Left lung (tissue), 10 donors: ENCODE results near the gene FASTK. TPM values are rescaled to one million over a fixed set of nuclear protein-coding genes. Genes with fewer than 3 reads are reported as not detected.
A peak's percentile ranks its signal among the peaks of the same experiment; 100 is the strongest.

Source experiments
- ATAC-seq: fragments of 200-7000 bp; cut with Tn5 transposase; one replicate; pipeline ENCODE4 v1.9.1; 2020; ENCODE audit warnings: moderate library complexity
- DNase-seq, 4 donors: peaks; one replicate each; pipeline ENCODE4 v3.0.0-alpha.2; 2013 to 2020
- H3K27ac ChIP-seq, 2 donors: fragments of 200-600 bp; sonication (generic) in 1 of 2; one replicate each; pipeline versions ENCODE4 v1.5.0 to v1.8.0; 2020 to 2021
- H3K27me3 ChIP-seq, 2 donors: fragments of 200-600 bp; sonication (generic) in 1 of 2; one replicate each; pipeline versions ENCODE4 v1.5.0 to v1.8.0; 2020 to 2021
- H3K36me3 ChIP-seq, 2 donors: fragments of 200-600 bp; sonication (generic) in 1 of 2; one replicate each; pipeline versions ENCODE4 v1.5.0 to v1.8.0; 2020 to 2021
- H3K4me1 ChIP-seq, 2 donors: fragments of 200-600 bp; one replicate each; pipeline ENCODE4 v1.8.0; 2021
- H3K4me3 ChIP-seq, 2 donors: fragments of 200-600 bp; sonication (generic) in 1 of 2; one replicate each; pipeline versions ENCODE4 v1.5.0 to v1.8.0; 2020 to 2021; ENCODE audit warnings: mild to moderate bottlenecking in 1 of 2
- H3K9me3 ChIP-seq, 2 donors: fragments of 200-600 bp; sonication (generic) in 1 of 2; one replicate each; pipeline versions ENCODE4 v1.5.0 to v1.8.0; 2020 to 2021
- CTCF ChIP-seq, 2 donors: fragments of 200-600 bp; sonication (generic) in 1 of 2; IDR thresholded peaks; one replicate each; pipeline versions ENCODE4 v1.5.0 to v1.8.0; 2021; ENCODE audit warnings: antibody characterized with exemption in 2 of 2
- intact Hi-C, 2 donors: fragments of 100-400 bp; cut with DNase I; formaldehyde crosslinking; loops; one replicate each; pipeline versions ENCODE4 v1.11.2 to v1.14.2; 2022
- polyA plus RNA-seq, 6 donors: library from polyadenylated mRNA; unstranded; fragments of 120-200 nt; gene quantifications; one replicate each; pipeline ENCODE4 v1.2.1, GENCODE V29; 2013; ENCODE audit not compliant: insufficient read length in 6 of 6
- total RNA-seq, 2 donors: library from RNA; stranded (reverse); fragmentation: NEBNext Ultra II Directional; extraction: Animal tissue kit (Norgen Biotek cat#: 25700); gene quantifications; one replicate each; pipeline ENCODE4 v1.2.1, GENCODE V29; 2021
- donor health status: DM: no; HTN: yes; CAD: no.
- donor health status: DM: no; HTN: no; CAD: no.

The FASTK gene
- total and polyA plus RNA-seq, 8 donors, result 38.2 to 65.7 (median 54.1) TPM

GRCh38 chr7:151088019-151088855 is 7.6 kb upstream of the FASTK start:
- intact Hi-C loops, result no loop called here
- Histone ChIP-seq H3K4me1 (peaks cover 30 to 83% of the 10 kb centered on the region in 2 donors), H3K9me3 (no peaks in the 10 kb centered on the region), H3K27ac (peak overlapping the region; percentile 88 to 92), H3K36me3 (no peaks in the 10 kb centered on the region), H3K27me3 (peaks cover 0 to 12% of the 10 kb centered on the region in 2 donors), H3K4me3 (peak overlapping the region; percentile 67 to 87)
- no peak for TF ChIP-seq CTCF (IDR thresholded peaks at IDR 0.05)
- peak in 1 of 4 donors; percentile 73 for DNase-seq
- no peak for ATAC-seq

- ATAC-seq (peak; percentile 44), DNase-seq (peak; percentile 49 to 90 (median 66))
- peaks cover 32 to 79% of the 10 kb centered on the region in 2 donors for H3K4me1 ChIP-seq
- intact Hi-C loops, result no loop called here
- H3K36me3 ChIP-seq, result no peaks in the 10 kb centered on the region
- peak; percentile 14 to 16 for TF ChIP-seq CTCF (IDR thresholded peaks at IDR 0.05)
- H3K27ac ChIP-seq, result peak overlapping the region; percentile 88 to 92
- H3K27me3 ChIP-seq, result peaks cover 0 to 12% of the 10 kb centered on the region in 2 donors
- no peaks in the 10 kb centered on the region for H3K9me3 ChIP-seq
- peak overlapping the region; percentile 67 to 87 for H3K4me3 ChIP-seq
These were observed 6.8 kb upstream of the FASTK start for GRCh38 chr7:151087245-151088018.

- H3K9me3 ChIP-seq, result no peaks in the 10 kb centered on the region
- TF ChIP-seq CTCF (IDR thresholded peaks at IDR 0.05), result no peak
- H3K27me3 ChIP-seq, result peaks cover 0 to 12% of the 10 kb centered on the region in 2 donors
- intact Hi-C loops, result no loop called here
- no peaks in the 10 kb centered on the region for H3K36me3 ChIP-seq
- H3K4me3 ChIP-seq, result peak overlapping the region; percentile 67 to 87
- peaks cover 39 to 79% of the 10 kb centered on the region in 2 donors for H3K4me1 ChIP-seq
- no peak for ATAC-seq
- peak in 1 of 4 donors; percentile 84 for DNase-seq
- H3K27ac ChIP-seq, result peak overlapping the region; percentile 88 to 92
These were observed 6.2 kb upstream of the FASTK start for GRCh38 chr7:151086802-151087244.

- intact Hi-C loops, result no loop called here
- peak within 1 kb of the TSS; percentile 67 to 87 for H3K4me3 ChIP-seq
- H3K9me3 ChIP-seq, result no peaks in the 10 kb centered on the region
- H3K4me1 ChIP-seq, result peaks cover 47 to 79% of the 10 kb centered on the region in 2 donors
- H3K27ac ChIP-seq, result peak within 1 kb of the TSS; percentile 90 to 92
- TF ChIP-seq CTCF (IDR thresholded peaks at IDR 0.05), result no peak
- peaks cover 0 to 12% of the 10 kb centered on the region in 2 donors for H3K27me3 ChIP-seq
- ATAC-seq (peak; percentile 77), DNase-seq (peak; percentile 82 to 99 (median 92))
- H3K36me3 ChIP-seq, result no peaks in the 10 kb centered on the region
These were observed 5.3 kb upstream of the FASTK start, which contains the start of gene AGAP3 for GRCh38 chr7:151085691-151086620. TSS of gene AGAP3 (plus strand) at chr7:151086475. CDS start at chr7:151086742, 267 bp downstream.
